Stomach (tissue), 9 donors: ENCODE data around the gene MTMR10. TPM values are rescaled to one million over a fixed set of nuclear protein-coding genes. Genes with fewer than 3 reads are reported as not detected.

Experiments used
- DNase-seq, 2 donors: peaks; one replicate each; pipeline versions ENCODE4 v3.0.0 to v3.0.0-alpha.2; 2013 to 2019
- H3K27ac ChIP-seq, 5 donors: fragments of 200-600 bp in 4 of 5; sonication (generic) in 4 of 5; one replicate each; pipeline ENCODE4 v1.5.1; 2013 to 2019; ENCODE audit warnings: mild to moderate bottlenecking in 1 of 5, moderate library complexity in 1 of 5
- H3K27me3 ChIP-seq, 3 donors: fragments of 200-600 bp; sonication (generic); one replicate each; pipeline ENCODE4 v1.5.1; 2017 to 2019; ENCODE audit warnings: mixed run types in 1 of 3
- H3K36me3 ChIP-seq, 4 donors: fragments of 200-600 bp; sonication (generic); 1 replicate in 3 of 4; 2 replicates in 1 of 4; pipeline ENCODE4 v1.5.1; 2016 to 2019
- H3K4me1 ChIP-seq, 4 donors: fragments of 200-600 bp; sonication (generic); one replicate each; pipeline ENCODE4 v1.5.1; 2016 to 2019
- H3K4me3 ChIP-seq, 4 donors: fragments of 200-600 bp; sonication (generic) in 3 of 4; one replicate each; pipeline ENCODE4 v1.5.1; 2016 to 2019; ENCODE audit warnings: mild to moderate bottlenecking in 1 of 4
- H3K9me3 ChIP-seq, 4 donors: fragments of 200-600 bp; sonication (generic); one replicate each; pipeline ENCODE4 v1.5.1; 2016 to 2019
- EP300 ChIP-seq: sonication (generic); formaldehyde crosslinking; IDR thresholded peaks from one replicate; pipeline ENCODE4 v1.6.1; 2017; ENCODE audit warnings: antibody characterized with exemption
- POLR2A ChIP-seq, 4 donors: fragments of 450-650 bp; IDR thresholded peaks; one replicate each; pipeline ENCODE4 v1.6.1; 2016; ENCODE audit warnings: antibody characterized with exemption in 4 of 4, control low read depth in 2 of 4, mild to moderate bottlenecking in 1 of 4, moderate library complexity in 1 of 4
- POLR2AphosphoS5 ChIP-seq, 3 donors: sonication (generic); formaldehyde crosslinking; IDR thresholded peaks; one replicate each; pipeline ENCODE4 v1.6.1; 2016; ENCODE audit warnings: antibody characterized with exemption in 3 of 3
- WGBS, 5 donors: extraction: QIAGEN DNeasy Blood & Tissue Kit in 3 of 5; methylation state at CpG; one replicate each; pipeline versions ENCODE4 v1.1.5 to v1.1.7; 2013 to 2018; 5-methylcytosine and 5-hydroxymethylcytosine counted together
- intact Hi-C: fragments of 100-400 bp; cut with DNase I; formaldehyde crosslinking; loops from one replicate; pipeline ENCODE4 v1.15.1; 2023; ENCODE audit warnings: low total_unique reads
- polyA plus RNA-seq, 3 donors: library from polyadenylated mRNA; stranded (reverse); fragments of 200-250 nt; gene quantifications; one replicate each; pipeline ENCODE4 v1.2.3, GENCODE V29; 2013
- total RNA-seq, 5 donors: library from RNA; depleted of rRNA; stranded (reverse); fragments of >200 nt; gene quantifications; one replicate each; pipeline versions ENCODE4 v1.1.0 to v1.2.3, GENCODE V29; 2014 to 2016
- TF ChIP-seq, protein P1 (sequence below), 7 experiments: fragments of 450-650 bp in 4 of 7; fragments of 200-600 bp in 3 of 7; sonication (generic) in 3 of 7; IDR thresholded peaks; one replicate each; pipeline ENCODE4 v1.5.1; 2016 to 2019; ENCODE audit warnings: antibody characterized with exemption in 7 of 7, control low read depth in 2 of 7, mild to moderate bottlenecking in 1 of 7
- donor health status: healthy with polysubstance abuse.
- donor health status: Bipolar disorder and iron deficiency.
- donor health status: healthy.

Gene MTMR10
- total and polyA plus RNA-seq, 8 donors: 4.9 to 118 (median 26.5) TPM

DNA sequence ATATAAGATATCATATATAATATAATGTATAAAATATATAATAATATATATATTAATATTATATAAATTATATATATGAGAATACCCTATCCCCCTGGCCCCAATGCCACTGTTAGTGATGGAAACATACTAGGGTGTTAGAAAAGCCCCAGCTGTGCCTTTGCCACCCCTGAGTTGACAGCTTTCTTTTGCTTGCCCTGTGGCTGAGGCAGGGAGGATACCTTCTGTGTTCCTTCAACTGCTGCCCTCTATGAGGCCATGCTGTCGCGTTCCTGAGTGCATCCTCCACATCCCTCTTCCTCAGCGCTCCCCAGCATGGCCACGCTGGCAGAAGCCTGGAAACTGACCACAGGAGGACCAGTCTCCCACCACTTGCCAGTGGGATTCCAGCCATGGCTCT is 61.4 kb downstream of the MTMR10 start:
- WGBS, 5 donors: 96 to 98% (median 98%) methylated on average over 4 of the region's 4 CpGs
- Histone ChIP-seq H3K27me3 (no peaks in the 10 kb centered on the region), H3K4me1 (peaks cover 0 to 8% (median 0%) of the 10 kb centered on the region in 4 donors), H3K27ac (no peak overlapping the region), H3K4me3 (no peak overlapping the region), H3K36me3 (peaks cover 38 to 74% (median 73%) of the 10 kb centered on the region in 4 donors), H3K9me3 (no peaks in the 10 kb centered on the region)
- intact Hi-C loops: no loop called here
- no peak for DNase-seq
- TF ChIP-seq, protein P1, sequence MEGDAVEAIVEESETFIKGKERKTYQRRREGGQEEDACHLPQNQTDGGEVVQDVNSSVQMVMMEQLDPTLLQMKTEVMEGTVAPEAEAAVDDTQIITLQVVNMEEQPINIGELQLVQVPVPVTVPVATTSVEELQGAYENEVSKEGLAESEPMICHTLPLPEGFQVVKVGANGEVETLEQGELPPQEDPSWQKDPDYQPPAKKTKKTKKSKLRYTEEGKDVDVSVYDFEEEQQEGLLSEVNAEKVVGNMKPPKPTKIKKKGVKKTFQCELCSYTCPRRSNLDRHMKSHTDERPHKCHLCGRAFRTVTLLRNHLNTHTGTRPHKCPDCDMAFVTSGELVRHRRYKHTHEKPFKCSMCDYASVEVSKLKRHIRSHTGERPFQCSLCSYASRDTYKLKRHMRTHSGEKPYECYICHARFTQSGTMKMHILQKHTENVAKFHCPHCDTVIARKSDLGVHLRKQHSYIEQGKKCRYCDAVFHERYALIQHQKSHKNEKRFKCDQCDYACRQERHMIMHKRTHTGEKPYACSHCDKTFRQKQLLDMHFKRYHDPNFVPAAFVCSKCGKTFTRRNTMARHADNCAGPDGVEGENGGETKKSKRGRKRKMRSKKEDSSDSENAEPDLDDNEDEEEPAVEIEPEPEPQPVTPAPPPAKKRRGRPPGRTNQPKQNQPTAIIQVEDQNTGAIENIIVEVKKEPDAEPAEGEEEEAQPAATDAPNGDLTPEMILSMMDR (IDR thresholded peaks at IDR 0.05): no peak

DNA sequence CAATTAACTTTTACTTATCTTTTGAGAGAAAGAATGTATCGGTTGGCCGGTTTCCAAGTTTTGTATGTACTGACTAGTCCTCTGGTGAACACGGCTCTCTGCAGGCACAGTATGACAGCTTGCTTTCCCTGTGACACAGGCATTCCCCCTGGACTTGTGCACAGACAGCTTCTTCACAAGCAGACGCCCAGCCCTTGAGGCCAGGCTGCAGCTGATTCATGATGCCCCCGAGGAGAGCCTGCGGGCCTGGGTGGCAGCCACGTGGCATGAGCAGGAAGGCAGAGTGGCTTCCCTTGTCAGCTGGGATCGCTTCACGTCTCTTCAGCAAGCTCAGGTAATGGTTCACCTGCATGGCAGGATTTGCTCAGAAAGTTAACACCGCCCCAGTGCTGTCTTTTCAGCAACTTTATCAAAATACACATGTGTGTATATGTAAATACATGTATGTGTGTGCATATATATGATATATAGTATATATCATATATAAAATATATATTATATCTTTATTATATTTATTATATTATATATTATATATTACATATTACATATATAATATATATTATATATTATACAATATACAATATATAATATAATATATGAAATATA is 62.3 kb downstream of the MTMR10 start:
- Histone ChIP-seq H3K27ac (no peak overlapping the region), H3K36me3 (peaks cover 40 to 76% (median 74%) of the 10 kb centered on the region in 4 donors), H3K4me3 (no peak overlapping the region), H3K4me1 (peaks cover 0 to 8% (median 0%) of the 10 kb centered on the region in 4 donors), H3K9me3 (no peaks in the 10 kb centered on the region), H3K27me3 (no peaks in the 10 kb centered on the region)
- TF ChIP-seq, protein P1 (IDR thresholded peaks at IDR 0.05): no peak
- TF ChIP-seq POLR2AphosphoS5 (IDR thresholded peaks at IDR 0.05): no peak
- TF ChIP-seq EP300: no peak
- no peak for TF ChIP-seq POLR2A (IDR thresholded peaks at IDR 0.05)
- WGBS, 5 donors: 64 to 84% (median 68%) methylated on average over 10 of the region's 10 CpGs
- intact Hi-C loops: no loop called here
- DNase-seq: peak in 1 of 2 donors; percentile 21

DNA sequence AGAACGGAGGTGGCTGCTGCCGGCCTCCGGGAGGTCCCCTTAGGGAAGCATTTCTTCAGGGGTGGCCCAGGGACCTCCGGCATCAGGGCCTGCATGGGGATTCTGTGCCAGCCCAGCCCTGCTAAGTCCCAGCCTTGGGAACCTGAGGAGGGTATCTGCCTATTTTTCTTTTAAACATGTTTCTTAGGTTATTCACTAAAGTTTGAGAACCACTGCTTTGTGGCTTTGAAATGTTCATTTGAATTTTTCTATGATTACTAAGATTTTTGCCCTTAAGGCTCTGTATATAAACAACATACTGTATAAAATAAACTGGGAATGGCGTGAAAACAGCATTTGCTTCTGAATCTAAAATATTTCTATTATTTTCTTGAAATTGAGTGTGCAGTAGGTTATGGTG is 63.4 kb downstream of the MTMR10 start:
- TF ChIP-seq, protein P1 (IDR thresholded peaks at IDR 0.05): no peak
- no peak for TF ChIP-seq EP300
- Histone ChIP-seq H3K4me3 (no peak overlapping the region), H3K4me1 (peaks cover 5 to 13% (median 6%) of the 10 kb centered on the region in 4 donors), H3K27me3 (no peaks in the 10 kb centered on the region), H3K36me3 (peaks cover 41 to 82% (median 79%) of the 10 kb centered on the region in 4 donors), H3K27ac (no peak overlapping the region), H3K9me3 (no peaks in the 10 kb centered on the region)
- intact Hi-C loops: no loop called here
- 82 to 92% (median 89%) methylated on average over 5 of the region's 5 CpGs for WGBS, 5 donors
- no peak for DNase-seq

DNA sequence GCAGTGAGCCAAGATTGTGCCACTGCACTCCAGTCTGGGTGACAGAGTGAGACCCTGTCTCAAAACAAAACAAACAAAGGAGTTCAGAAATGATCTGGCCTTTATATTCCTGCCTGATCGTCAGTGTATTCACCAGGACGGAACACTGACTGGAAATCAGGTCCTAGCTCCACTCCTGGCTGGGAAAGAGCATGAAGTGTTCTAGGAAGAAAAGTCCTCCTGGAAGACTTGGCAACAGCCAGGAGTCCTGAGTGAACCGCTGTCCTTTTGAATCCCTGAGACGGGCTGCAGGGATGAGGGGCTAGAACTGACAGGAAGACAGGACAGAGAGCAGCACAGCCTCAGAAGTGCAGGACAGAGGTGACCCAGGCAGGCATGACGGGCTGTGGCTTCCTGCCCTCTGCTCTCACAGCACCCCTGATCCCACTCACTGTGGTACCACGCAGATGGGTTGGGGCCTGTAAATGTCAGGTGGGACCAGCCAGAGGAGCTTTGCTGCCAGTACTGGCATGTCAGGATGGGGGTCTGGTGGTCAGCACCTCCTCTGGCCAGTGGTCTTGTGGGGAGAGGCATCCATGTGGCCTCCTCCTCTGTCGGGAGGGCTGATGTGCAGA is 64.2 kb downstream of the MTMR10 start:
- no peak for TF ChIP-seq POLR2A (IDR thresholded peaks at IDR 0.05)
- TF ChIP-seq, protein P1 (IDR thresholded peaks at IDR 0.05): no peak
- no peak for TF ChIP-seq POLR2AphosphoS5 (IDR thresholded peaks at IDR 0.05)
- TF ChIP-seq EP300: no peak
- Histone ChIP-seq H3K4me3 (no peak overlapping the region), H3K36me3 (peaks cover 48 to 90% (median 88%) of the 10 kb centered on the region in 4 donors), H3K27ac (no peak overlapping the region), H3K9me3 (no peaks in the 10 kb centered on the region), H3K4me1 (peaks cover 11 to 21% (median 12%) of the 10 kb centered on the region in 4 donors), H3K27me3 (no peaks in the 10 kb centered on the region)
- intact Hi-C loops: no loop called here
- 85 to 90% (median 89%) methylated on average over 6 to 7 of the region's 7 CpGs for WGBS, 5 donors
- DNase-seq: no peak
